ENCODE measurements around the gene AKAP1.

AKAP1 gene

GRCh38 chr17:57080718-57081117, 4.3 kb upstream of the AKAP1 start:
- peaks cover 32% of the 10 kb centered on the region for H3K4me1 Mint-ChIP-seq
- H3K27me3 Mint-ChIP-seq (ENCODE audit: low read depth, poor library complexity): peaks cover 8% of the 10 kb centered on the region
- DNase-seq: no peak
- H3K36me3 Mint-ChIP-seq (ENCODE audit: low read depth): no peaks in the 10 kb centered on the region
- H3K9me3 Mint-ChIP-seq: no peaks in the 10 kb centered on the region
- no peak for TF ChIP-seq CTCF (IDR thresholded peaks at IDR 0.05)
- no peak overlapping the region for H3K27ac Mint-ChIP-seq
- no peak overlapping the region for H3K4me3 Mint-ChIP-seq

DNA sequence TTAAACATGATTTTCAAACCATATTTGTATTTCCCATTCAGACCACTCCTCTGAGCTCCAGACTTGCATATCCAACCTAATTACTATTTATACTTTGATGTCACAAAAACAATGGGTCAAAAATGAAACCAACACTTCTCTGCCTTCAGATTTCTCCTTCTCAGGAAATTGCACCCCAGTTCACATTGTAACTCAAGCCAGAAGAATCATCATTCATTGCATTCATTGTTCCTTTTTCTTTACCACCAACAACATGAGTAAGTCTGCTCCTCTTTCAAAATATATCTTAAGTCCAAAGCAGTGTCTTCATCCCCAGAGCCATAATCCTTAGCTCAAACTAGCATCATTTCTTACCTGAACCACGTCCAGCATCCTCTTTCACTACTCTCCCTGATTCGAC, 2.6 kb upstream of the AKAP1 start:
- Mint-ChIP-seq H3K36me3 (ENCODE audit: low read depth) (no peaks in the 10 kb centered on the region), H3K9me3 (no peaks in the 10 kb centered on the region), H3K4me3 (no peak overlapping the region), H3K27me3 (ENCODE audit: low read depth, poor library complexity) (peaks cover 13% of the 10 kb centered on the region), H3K4me1 (peaks cover 46% of the 10 kb centered on the region), H3K27ac (no peak overlapping the region)
- no peak for DNase-seq
- TF ChIP-seq CTCF (IDR thresholded peaks at IDR 0.05): no peak

GRCh38 chr17:57084361-57084801, 665 bp upstream of the AKAP1 start:
- Mint-ChIP-seq H3K27me3 (ENCODE audit: low read depth, poor library complexity) (peaks cover 19% of the 10 kb centered on the region), H3K4me1 (peaks cover 65% of the 10 kb centered on the region), H3K36me3 (ENCODE audit: low read depth) (no peaks in the 10 kb centered on the region), H3K4me3 (peak overlapping the region; percentile 90), H3K27ac (peak overlapping the region; percentile 54), H3K9me3 (no peaks in the 10 kb centered on the region)
- TF ChIP-seq CTCF (IDR thresholded peaks at IDR 0.05): no peak
- DNase-seq: no peak

GRCh38 chr17:57085448-57086068, 512 bp downstream of the AKAP1 start:
- H3K27ac Mint-ChIP-seq: no peak overlapping the region
- peak; percentile 70 for DNase-seq

GRCh38 chr17:57086069-57086930, 1.3 kb downstream of the AKAP1 start:
- no peak for TF ChIP-seq CTCF (IDR thresholded peaks at IDR 0.05)
- peak; percentile 36 for DNase-seq
- H3K27me3 Mint-ChIP-seq (ENCODE audit: low read depth, poor library complexity): peaks cover 20% of the 10 kb centered on the region
- H3K9me3 Mint-ChIP-seq: no peaks in the 10 kb centered on the region
- H3K4me1 Mint-ChIP-seq: peaks cover 77% of the 10 kb centered on the region
- no peaks in the 10 kb centered on the region for H3K36me3 Mint-ChIP-seq (ENCODE audit: low read depth)
- H3K4me3 Mint-ChIP-seq: peak overlapping the region; percentile 84
- no peak overlapping the region for H3K27ac Mint-ChIP-seq

More at GRCh38 chr17:57085448-57086068, 512 bp downstream of the AKAP1 start:
- no peak for TF ChIP-seq CTCF (IDR thresholded peaks at IDR 0.05)
- H3K9me3 Mint-ChIP-seq: no peaks in the 10 kb centered on the region
- peaks cover 72% of the 10 kb centered on the region for H3K4me1 Mint-ChIP-seq
- H3K4me3 Mint-ChIP-seq: peak overlapping the region; percentile 84
- peaks cover 23% of the 10 kb centered on the region for H3K27me3 Mint-ChIP-seq (ENCODE audit: low read depth, poor library complexity)
- H3K36me3 Mint-ChIP-seq (ENCODE audit: low read depth): no peaks in the 10 kb centered on the region

Data from nephron progenitor cell (in vitro differentiated cells).